GM23248 (cell line): ENCODE data around the gene MSH4. TPM values are rescaled to one million over a fixed set of nuclear protein-coding genes. Genes with fewer than 3 reads are reported as not detected.
"Not testable (repeated sequence)": the region's sequence is repeated elsewhere in the genome, so short reads cannot be mapped to it uniquely, and the experiment has no call there.

ENCODE experiments used
- DNase-seq: peaks from one replicate; pipeline ENCODE4 v3.0.0-alpha.2; 2015
- H2AFZ ChIP-seq: fragments of 200-600 bp; sonication (generic); 2 replicates; pipeline ENCODE4 v1.6.1; 2016; ENCODE audit warnings: antibody characterized with exemption
- H3F3A ChIP-seq: fragments of 200-600 bp; sonication (generic); 2 replicates; pipeline ENCODE4 v1.6.1; 2016; ENCODE audit warnings: mild to moderate bottlenecking, antibody characterized with exemption, mixed run types; ENCODE audit not compliant: insufficient read depth
- H3K27ac ChIP-seq: fragments of 200-600 bp; sonication (generic); 2 replicates; pipeline ENCODE4 v1.5.1; 2016; ENCODE audit warnings: mild to moderate bottlenecking
- H3K27me3 ChIP-seq: fragments of 200-600 bp; sonication (generic); replicated peaks from 2 replicates; pipeline ENCODE4 v1.6.1; 2016; ENCODE audit warnings: mild to moderate bottlenecking; ENCODE audit not compliant: insufficient read depth
- H3K36me3 ChIP-seq: fragments of 200-600 bp; sonication (generic); 2 replicates; pipeline ENCODE4 v1.6.1; 2016; ENCODE audit warnings: low read depth, mild to moderate bottlenecking
- H3K4me1 ChIP-seq: fragments of 200-600 bp; sonication (generic); 2 replicates; pipeline ENCODE4 v1.6.1; 2016; ENCODE audit warnings: mild to moderate bottlenecking; ENCODE audit not compliant: insufficient read depth
- H3K4me2 ChIP-seq: fragments of 200-600 bp; sonication (generic); one replicate; pipeline ENCODE4 v1.6.1; 2016; ENCODE audit warnings: mild to moderate bottlenecking; ENCODE audit not compliant: unreplicated experiment
- H3K4me3 ChIP-seq: fragments of 200-600 bp; sonication (generic); 2 replicates; pipeline ENCODE4 v1.5.1; 2016; ENCODE audit warnings: mild to moderate bottlenecking
- H3K79me2 ChIP-seq: fragments of 200-600 bp; sonication (generic); 2 replicates; pipeline ENCODE4 v1.6.1; 2016; ENCODE audit warnings: mild to moderate bottlenecking; ENCODE audit not compliant: insufficient read depth
- H3K9ac ChIP-seq: fragments of 200-600 bp; sonication (generic); 2 replicates; pipeline ENCODE4 v1.6.1; 2016; ENCODE audit warnings: mild to moderate bottlenecking
- H3K9me2 ChIP-seq: fragments of 200-600 bp; sonication (generic); 2 replicates; pipeline ENCODE4 v1.6.1; 2016; ENCODE audit warnings: mixed run types, mild to moderate bottlenecking, moderate library complexity; ENCODE audit not compliant: insufficient read depth
- H3K9me3 ChIP-seq: fragments of 200-600 bp; sonication (generic); one replicate; pipeline ENCODE4 v1.6.1; 2017; ENCODE audit warnings: low read depth
- H4K20me1 ChIP-seq: fragments of 200-600 bp; sonication (generic); 2 replicates; pipeline ENCODE4 v1.6.0; 2016; ENCODE audit not compliant: insufficient read depth
- EZH2 ChIP-seq: fragments of 200-600 bp; sonication (generic); IDR thresholded peaks from 2 replicates; pipeline ENCODE4 v1.6.1; 2018; ENCODE audit warnings: antibody characterized with exemption, mild to moderate bottlenecking; ENCODE audit not compliant: insufficient read depth, poor library complexity, severe bottlenecking
- EZH2phosphoT487 ChIP-seq: fragments of 200-600 bp; sonication (generic); IDR thresholded peaks from 2 replicates; pipeline ENCODE4 v1.6.1; 2018; ENCODE audit warnings: antibody characterized with exemption, moderate library complexity, mild to moderate bottlenecking, low read depth; ENCODE audit not compliant: insufficient read depth
- WGBS, 2 experiments: methylation state at CpG; one replicate each; pipeline ENCODE4 v1.1.6; 2015 to 2017; ENCODE audit warnings: low lambda C conversion rate in 2 of 2, low coverage in 1 of 2; ENCODE audit errors: missing lambda C conversion rate in 2 of 2; 5-methylcytosine and 5-hydroxymethylcytosine counted together
- in situ Hi-C: fragments of 300-500 bp; cut with MboI; formaldehyde crosslinking; loops from 2 replicates; pipeline ENCODE4 v1.15.0; 2020
- polyA plus RNA-seq: library from polyadenylated mRNA; unstranded; fragments of >200 nt; fragmentation: Nextera tagmentation; extraction: Ambion mirVana; gene quantifications from 2 replicates; pipeline ENCODE4 v1.2.1, GENCODE V29; 2016
- total RNA-seq: library from RNA; depleted of rRNA; stranded (reverse); fragments of >200 nt; shearing (Covaris generic); gene quantifications from 2 replicates; pipeline ENCODE4 v1.2.3, GENCODE V29; 2014

Gene MSH4
- total and polyA plus RNA-seq, 2 experiments from 2014 or later, result 0.14 TPM; not detected in 1

DNA sequence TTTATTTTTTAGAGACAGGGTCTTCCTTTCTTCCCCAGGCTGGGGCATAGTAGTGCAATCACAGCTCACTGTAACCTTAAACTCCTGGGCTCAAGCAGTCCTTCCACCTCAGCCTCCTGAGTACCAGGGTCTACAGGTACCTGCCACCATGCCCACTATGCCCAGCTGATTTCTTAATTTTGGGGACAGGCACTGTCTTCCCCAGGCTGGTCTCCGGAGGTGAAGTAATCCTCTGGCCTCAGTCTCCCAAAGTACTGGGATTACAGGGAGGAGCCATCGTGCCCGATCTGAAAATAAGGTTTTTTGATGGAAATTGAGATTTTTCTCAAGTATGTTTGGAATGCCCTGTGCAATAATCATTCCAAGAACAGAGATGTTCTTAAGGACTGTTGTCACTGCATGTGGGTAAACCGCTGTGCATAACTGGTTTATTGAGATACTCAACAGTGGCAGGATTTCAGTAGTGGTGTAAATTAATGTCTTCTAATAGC, 934 bp upstream of the MSH4 start:
- TF ChIP-seq EZH2phosphoT487, result no peak
- TF ChIP-seq EZH2, result no peak
- Histone ChIP-seq H4K20me1 (peaks cover 17% of the 10 kb centered on the region; the same call in 1 of the 2 replicates), H3K27me3 (no peaks in the 10 kb centered on the region), H3K36me3 (peaks cover 60% of the 10 kb centered on the region), H3K4me2 (no peak overlapping the region), H3F3A (peaks cover 79% of the 10 kb centered on the region), H3K9me3 (no peaks in the 10 kb centered on the region), H3K79me2 (peaks cover 19% of the 10 kb centered on the region), H3K9ac (no peak overlapping the region), H2AFZ (no peak overlapping the region), H3K4me1 (peaks cover 5% of the 10 kb centered on the region), H3K27ac (no peak overlapping the region), H3K4me3 (no peak overlapping the region), H3K9me2 (no peaks in the 10 kb centered on the region)
- DNase-seq, result no peak
- WGBS, 2 experiments, result 93 to 94% methylated on average over 4 of the region's 4 CpGs
- in situ Hi-C loops, result no loop called here

DNA sequence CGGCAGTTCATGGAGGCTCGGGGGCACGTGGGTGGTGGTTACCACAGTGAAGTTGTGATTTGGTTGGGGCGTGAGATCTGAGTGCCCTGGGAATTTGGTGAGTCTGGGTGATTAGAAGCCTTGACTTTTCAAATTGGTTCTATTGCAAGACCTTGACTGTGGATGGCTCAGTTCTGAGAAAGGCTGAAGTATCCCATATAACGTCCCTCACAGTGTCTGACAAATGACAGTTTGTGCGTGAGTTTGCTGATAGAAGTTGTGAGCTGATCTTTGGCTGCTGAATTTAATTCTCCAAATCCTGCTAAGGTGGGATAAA, 549 bp downstream of the MSH4 start:
- in situ Hi-C loops, result no loop called here
- no peaks in the 10 kb centered on the region for H3K9me3 ChIP-seq

DNA sequence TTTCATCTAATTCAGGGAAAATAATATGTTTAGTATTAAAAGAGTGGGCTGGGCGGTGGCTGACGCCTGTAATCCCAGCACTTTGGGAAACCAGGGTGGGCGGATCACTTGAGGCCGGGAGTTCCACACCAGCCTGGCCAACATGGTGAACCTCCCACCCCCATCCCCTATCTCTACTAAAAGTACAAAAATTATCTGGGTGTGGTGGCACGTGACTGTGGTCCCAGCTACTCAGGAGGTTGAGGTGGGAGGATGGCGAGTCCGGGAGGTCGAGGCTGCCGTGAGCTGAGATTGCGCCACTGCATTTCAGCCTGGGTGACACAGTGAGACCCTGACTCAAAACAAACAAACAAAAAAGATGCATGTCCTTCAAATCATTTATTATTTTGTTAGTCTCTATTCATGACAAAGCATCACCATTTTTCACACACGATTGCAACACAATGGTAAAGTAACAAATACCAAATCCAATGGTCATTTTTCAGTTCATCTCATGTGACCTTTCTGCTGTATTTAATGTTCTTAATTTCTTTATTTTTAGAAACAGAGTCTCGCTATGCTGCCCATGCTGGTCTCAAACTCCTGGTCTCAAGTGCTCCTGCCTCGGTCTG, 1.0 kb downstream of the MSH4 start:
- in situ Hi-C loops, result no loop called here
- Histone ChIP-seq H3F3A (peaks cover 72% of the 10 kb centered on the region), H3K27ac (0 out of 2 replicates have a peak overlapping the region, but pooled peaks have one; percentile 18), H2AFZ (no peak overlapping the region), H3K9me2 (no peaks in the 10 kb centered on the region), H3K9me3 (no peaks in the 10 kb centered on the region), H3K79me2 (no peaks in the 10 kb centered on the region), H3K27me3 (no peaks in the 10 kb centered on the region), H3K4me1 (no peaks in the 10 kb centered on the region), H4K20me1 (no peaks in the 10 kb centered on the region), H3K9ac (no peak overlapping the region), H3K4me3 (no peak overlapping the region), H3K36me3 (peaks cover 40% of the 10 kb centered on the region), H3K4me2 (no peak overlapping the region)
- no peak for DNase-seq
- 80 to 81% methylated on average over 13 of the region's 13 CpGs for WGBS, 2 experiments
- TF ChIP-seq EZH2, result no peak
- no peak for TF ChIP-seq EZH2phosphoT487

More for the DNA sequence above, 549 bp downstream of the MSH4 start:
- TF ChIP-seq EZH2phosphoT487 (no peak), EZH2 (no peak)
- Histone ChIP-seq H2AFZ (no peak overlapping the region), H3K27ac (no peak overlapping the region), H3F3A (peaks cover 73% of the 10 kb centered on the region), H3K4me3 (no peak overlapping the region), H3K4me1 (no peaks in the 10 kb centered on the region), H3K4me2 (no peak overlapping the region), H3K79me2 (peaks cover 4% of the 10 kb centered on the region), H3K9me2 (no peaks in the 10 kb centered on the region), H3K27me3 (no peaks in the 10 kb centered on the region), H3K36me3 (peaks cover 45% of the 10 kb centered on the region), H4K20me1 (peaks cover 2% of the 10 kb centered on the region; the same call in 1 of the 2 replicates), H3K9ac (no peak overlapping the region)
- no peak for DNase-seq
- WGBS, 2 experiments, result 89% methylated on average over 6 of the region's 6 CpGs

DNA sequence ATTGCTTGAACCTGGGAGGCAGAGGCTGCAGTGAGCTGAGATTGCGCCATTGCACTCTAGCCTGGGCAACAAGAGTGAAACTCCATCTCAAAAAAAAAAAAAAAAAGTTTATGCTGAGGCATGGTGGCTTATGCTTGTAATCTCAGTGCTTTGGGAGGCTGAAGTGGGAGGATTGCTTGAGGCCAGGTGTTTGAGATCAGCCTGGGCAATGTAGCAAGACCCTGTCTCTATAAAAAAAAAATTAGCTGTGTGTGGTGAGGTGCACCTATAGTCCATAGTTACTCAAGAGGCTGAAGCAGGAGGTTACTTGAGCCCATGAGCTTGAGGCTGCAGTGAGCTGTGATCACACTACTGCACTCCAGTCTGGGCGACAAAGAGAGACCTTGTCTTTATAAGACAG, 4.8 kb downstream of the MSH4 start:
- H3K4me2 ChIP-seq, in situ Hi-C loops, H3K9me2 ChIP-seq, H3K4me3 ChIP-seq, H3K27ac ChIP-seq, H3K27me3 ChIP-seq, H3K9ac ChIP-seq, H2AFZ ChIP-seq, DNase-seq, H3K9me3 ChIP-seq, H3K4me1 ChIP-seq, H4K20me1 ChIP-seq, H3K36me3 ChIP-seq, H3K79me2 ChIP-seq: not testable (repeated sequence)
- H3F3A ChIP-seq, result peaks cover 41% of the 10 kb centered on the region
- WGBS, 2 experiments, result 79 to 96% methylated on average over 2 of the region's 2 CpGs

DNA sequence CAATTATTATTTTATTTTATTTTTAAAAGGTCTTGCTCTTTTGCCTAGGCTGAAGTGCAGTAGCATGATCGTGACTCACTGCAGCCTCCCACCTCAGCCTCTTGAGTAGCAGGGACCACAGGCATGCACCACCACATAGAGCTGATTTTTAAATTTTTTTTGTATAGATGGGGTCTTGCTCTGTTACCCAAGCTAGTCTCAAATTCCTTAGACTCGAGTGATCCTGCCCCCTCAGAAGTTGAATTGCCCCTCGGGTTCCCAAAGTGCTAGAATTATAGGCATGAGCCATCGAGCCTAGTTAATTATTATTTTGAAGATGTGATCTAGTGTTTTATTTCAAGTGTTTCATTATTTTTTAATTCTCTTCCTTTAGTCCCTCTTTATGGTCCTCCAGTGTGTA, 12.2 kb downstream of the MSH4 start:
- Histone ChIP-seq H3K4me2 (no peak overlapping the region), H3K4me3 (no peak overlapping the region), H3K9ac (no peak overlapping the region), H3K79me2 (no peaks in the 10 kb centered on the region), H3K27me3 (no peaks in the 10 kb centered on the region), H3K9me3 (no peaks in the 10 kb centered on the region), H2AFZ (no peak overlapping the region), H3K36me3 (no peaks in the 10 kb centered on the region), H3K4me1 (peaks cover 9% of the 10 kb centered on the region), H3K27ac (no peak overlapping the region), H3F3A (peaks cover 4% of the 10 kb centered on the region; the same call in 1 of the 2 replicates), H4K20me1 (no peaks in the 10 kb centered on the region), H3K9me2 (no peaks in the 10 kb centered on the region)
- TF ChIP-seq EZH2phosphoT487 (no peak), EZH2 (no peak)
- no peak for DNase-seq
- in situ Hi-C loops, result no loop called here
- WGBS, 2 experiments, result 90 to 95% methylated on average over 4 of the region's 4 CpGs

DNA sequence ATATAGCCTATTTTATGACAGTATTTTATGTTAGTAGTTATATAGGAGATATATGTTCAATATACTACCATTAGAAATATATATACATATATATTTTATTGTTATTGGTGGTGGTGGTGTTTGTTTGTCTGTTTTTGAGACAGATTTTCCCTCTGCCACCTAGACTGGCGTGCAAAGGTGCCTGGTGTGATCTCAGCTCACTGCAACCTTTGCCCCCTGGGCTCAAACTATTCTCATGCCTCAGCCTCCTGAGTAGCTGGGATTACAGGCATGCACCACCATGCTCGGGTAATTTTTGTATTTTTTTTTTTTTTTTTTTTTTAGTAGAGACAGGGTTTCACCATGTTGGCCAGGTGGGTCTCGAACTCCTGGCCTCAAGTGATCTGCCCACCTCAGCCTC, 13.4 kb downstream of the MSH4 start:
- H3F3A ChIP-seq, H4K20me1 ChIP-seq, H3K27ac ChIP-seq, H3K4me1 ChIP-seq, H3K36me3 ChIP-seq, H3K9me3 ChIP-seq, H3K9me2 ChIP-seq, H3K27me3 ChIP-seq, DNase-seq, H2AFZ ChIP-seq, H3K9ac ChIP-seq, in situ Hi-C loops, H3K79me2 ChIP-seq, H3K4me3 ChIP-seq, H3K4me2 ChIP-seq: not testable (repeated sequence)
- 89 to 93% methylated on average over 3 of the region's 3 CpGs for WGBS, 2 experiments
